Stomach (tissue), 4 donors: Measurements from ENCODE around the gene PCGF3.

Source experiments
- POLR2A ChIP-seq, 4 donors: fragments of 450-650 bp; IDR thresholded peaks; one replicate each; pipeline ENCODE4 v1.6.1; 2016; ENCODE audit warnings: antibody characterized with exemption in 4 of 4, control low read depth in 2 of 4, mild to moderate bottlenecking in 1 of 4, moderate library complexity in 1 of 4
- POLR2AphosphoS5 ChIP-seq, 3 donors: sonication (generic); formaldehyde crosslinking; IDR thresholded peaks; one replicate each; pipeline ENCODE4 v1.6.1; 2016; ENCODE audit warnings: antibody characterized with exemption in 3 of 3
- TF ChIP-seq, protein P1 (sequence below), 7 experiments: fragments of 450-650 bp in 4 of 7; fragments of 200-600 bp in 3 of 7; sonication (generic) in 3 of 7; IDR thresholded peaks; one replicate each; pipeline ENCODE4 v1.5.1; 2016 to 2019; ENCODE audit warnings: antibody characterized with exemption in 7 of 7, control low read depth in 2 of 7, mild to moderate bottlenecking in 1 of 7

DNA sequence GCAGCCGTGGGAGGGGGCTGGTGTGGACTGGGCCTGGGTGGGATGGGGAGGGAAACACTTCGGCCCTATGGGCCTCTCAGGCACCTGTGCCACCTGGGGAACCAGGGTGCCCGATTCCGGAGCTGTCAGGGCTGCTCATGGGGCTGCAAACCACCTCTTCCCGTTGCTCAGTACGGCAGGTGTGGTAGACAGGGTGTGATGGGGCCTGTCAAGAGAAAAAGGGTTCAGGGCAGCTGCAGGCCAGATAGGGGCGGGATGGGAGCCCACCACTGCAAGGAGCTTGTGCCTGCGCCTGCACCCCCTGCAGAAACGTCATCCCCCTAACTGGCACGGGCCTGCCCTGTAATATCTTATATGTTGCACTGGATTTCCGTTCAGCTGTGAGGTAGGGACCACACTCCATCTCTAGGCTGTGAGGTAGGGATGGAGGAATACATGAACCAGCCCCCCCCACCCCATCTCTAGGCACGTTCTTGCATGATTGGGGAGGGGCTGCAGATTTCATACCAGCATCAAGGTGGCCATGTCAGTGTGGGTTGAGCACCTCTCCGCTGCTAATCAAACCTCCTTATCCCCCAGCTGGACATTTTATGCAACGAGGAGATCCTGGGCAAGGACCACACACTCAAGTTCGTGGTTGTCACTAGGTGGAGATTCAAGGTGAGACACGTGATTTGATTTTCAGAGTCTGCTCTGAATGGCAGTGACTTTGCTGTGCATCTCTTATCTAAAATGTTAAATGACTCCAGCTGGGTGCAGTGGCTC, 59.0 kb downstream of the PCGF3 start:
- TF ChIP-seq POLR2A (IDR thresholded peaks at IDR 0.05), result no peak
- TF ChIP-seq, protein P1, sequence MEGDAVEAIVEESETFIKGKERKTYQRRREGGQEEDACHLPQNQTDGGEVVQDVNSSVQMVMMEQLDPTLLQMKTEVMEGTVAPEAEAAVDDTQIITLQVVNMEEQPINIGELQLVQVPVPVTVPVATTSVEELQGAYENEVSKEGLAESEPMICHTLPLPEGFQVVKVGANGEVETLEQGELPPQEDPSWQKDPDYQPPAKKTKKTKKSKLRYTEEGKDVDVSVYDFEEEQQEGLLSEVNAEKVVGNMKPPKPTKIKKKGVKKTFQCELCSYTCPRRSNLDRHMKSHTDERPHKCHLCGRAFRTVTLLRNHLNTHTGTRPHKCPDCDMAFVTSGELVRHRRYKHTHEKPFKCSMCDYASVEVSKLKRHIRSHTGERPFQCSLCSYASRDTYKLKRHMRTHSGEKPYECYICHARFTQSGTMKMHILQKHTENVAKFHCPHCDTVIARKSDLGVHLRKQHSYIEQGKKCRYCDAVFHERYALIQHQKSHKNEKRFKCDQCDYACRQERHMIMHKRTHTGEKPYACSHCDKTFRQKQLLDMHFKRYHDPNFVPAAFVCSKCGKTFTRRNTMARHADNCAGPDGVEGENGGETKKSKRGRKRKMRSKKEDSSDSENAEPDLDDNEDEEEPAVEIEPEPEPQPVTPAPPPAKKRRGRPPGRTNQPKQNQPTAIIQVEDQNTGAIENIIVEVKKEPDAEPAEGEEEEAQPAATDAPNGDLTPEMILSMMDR (IDR thresholded peaks at IDR 0.05), result no peak
- TF ChIP-seq POLR2AphosphoS5 (IDR thresholded peaks at IDR 0.05), result no peak
